CD8-positive, alpha-beta memory T cell (primary cell): ENCODE data around the gene GTF2H2. TPM values are rescaled to one million over a fixed set of nuclear protein-coding genes. Genes with fewer than 3 reads are reported as not detected.
"Not testable (repeated sequence)": the region's sequence is repeated elsewhere in the genome, so short reads cannot be mapped to it uniquely, and the experiment has no call there.

Experiments
- CTCF ChIA-PET: fragments of 350-600 bp; sonication (Branson Sonifier 250); formaldehyde crosslinking; loops from one replicate; lab custom pipeline; 2021; ENCODE audit warnings: antibody characterized with exemption; lab: Charles Lee
- POLR2A ChIA-PET: fragments of 350-600 bp; sonication (Branson Sonifier 250); formaldehyde crosslinking; loops from one replicate; lab custom pipeline; 2021; ENCODE audit warnings: antibody characterized with exemption; lab: Charles Lee
- DNase-seq, 5 donors: peaks; one replicate each; pipeline versions ENCODE4 v3.0.0 to v3.0.0-alpha.2; 2020 to 2022; ENCODE audit warnings: mixed read lengths in 1 of 5
- H3K27ac ChIP-seq: one replicate; pipeline ENCODE4 v1.7.0; 2013; ENCODE audit warnings: low read depth, mild to moderate bottlenecking, low read length, moderate library complexity
- H3K27me3 ChIP-seq: 2 replicates; pipeline ENCODE4 v1.7.0; 2013; ENCODE audit warnings: low read length, mild to moderate bottlenecking; ENCODE audit not compliant: insufficient read depth, poor library complexity, severe bottlenecking
- H3K36me3 ChIP-seq: 2 replicates; pipeline ENCODE4 v1.7.0; 2013; ENCODE audit warnings: mild to moderate bottlenecking, low read length, moderate library complexity; ENCODE audit not compliant: insufficient read depth
- H3K4me1 ChIP-seq: 2 replicates; pipeline ENCODE4 v1.7.0; 2013; ENCODE audit warnings: mild to moderate bottlenecking, low read length, moderate library complexity; ENCODE audit not compliant: insufficient read depth
- H3K4me3 ChIP-seq: 2 replicates; pipeline ENCODE4 v1.7.0; 2013; ENCODE audit warnings: mild to moderate bottlenecking, low read length
- H3K9me3 ChIP-seq: 2 replicates; pipeline ENCODE4 v1.7.0; 2013; ENCODE audit warnings: mild to moderate bottlenecking, low read length
- H3K27ac Mint-ChIP-seq, 8 donors: one replicate each; pipeline ENCODE4 v1.8.0; 2020 to 2021; ENCODE audit warnings: mixed read lengths in 8 of 8, mild to moderate bottlenecking in 6 of 8, inconsistent platforms in 3 of 8, moderate library complexity in 3 of 8
- H3K27me3 Mint-ChIP-seq, 2 donors: one replicate each; pipeline ENCODE4 v1.8.0; 2020 to 2021; ENCODE audit warnings: mixed read lengths in 2 of 2, mild to moderate bottlenecking in 1 of 2, moderate library complexity in 1 of 2
- H3K36me3 Mint-ChIP-seq, 3 donors: one replicate each; pipeline ENCODE4 v1.8.0; 2020 to 2021; ENCODE audit warnings: mixed read lengths in 3 of 3, inconsistent platforms in 1 of 3, mild to moderate bottlenecking in 1 of 3
- H3K4me1 Mint-ChIP-seq, 3 donors: one replicate each; pipeline ENCODE4 v1.8.0; 2020 to 2021; ENCODE audit warnings: mixed read lengths in 3 of 3, inconsistent platforms in 1 of 3, mild to moderate bottlenecking in 1 of 3
- H3K4me3 Mint-ChIP-seq, 7 donors: one replicate each; pipeline ENCODE4 v1.8.0; 2020 to 2021; ENCODE audit warnings: mixed read lengths in 7 of 7, mild to moderate bottlenecking in 6 of 7, moderate library complexity in 4 of 7, inconsistent platforms in 2 of 7
- H3K9me3 Mint-ChIP-seq, 5 donors: one replicate each; pipeline ENCODE4 v1.8.0; 2020 to 2022; ENCODE audit warnings: mixed read lengths in 5 of 5, mild to moderate bottlenecking in 3 of 5, moderate library complexity in 2 of 5, inconsistent platforms in 1 of 5
- polyA plus RNA-seq: library from polyadenylated mRNA; unstranded; fragments of 300-500 nt; fragmentation: Illumina TruSeq; gene quantifications from one replicate; pipeline ENCODE4 v1.2.3, GENCODE V29; 2021
- total RNA-seq, 2 experiments: library from RNA; stranded (reverse); gene quantifications; one replicate each; pipeline ENCODE4 v1.2.3, GENCODE V29; 2021

The GTF2H2 gene
- total and polyA plus RNA-seq, 3 experiments from 2014 or later: 10.2 to 51.7 (median 47.9) TPM

GRCh38 chr5:71025289-71025953 lies 42.1 kb downstream of the GTF2H2 start, which contains the start of gene NAIP:
NAIP (minus strand) TSS chr5:71025339; CDS start chr5:71012915, 12,424 bp downstream.
- H3K36me3 Mint-ChIP-seq, CTCF ChIA-PET, POLR2A ChIA-PET, H3K4me1 ChIP-seq, H3K27me3 Mint-ChIP-seq, H3K4me3 ChIP-seq, H3K4me3 Mint-ChIP-seq, H3K4me1 Mint-ChIP-seq, H3K9me3 Mint-ChIP-seq, H3K36me3 ChIP-seq, H3K27ac Mint-ChIP-seq, H3K27me3 ChIP-seq, DNase-seq, H3K27ac ChIP-seq, H3K9me3 ChIP-seq: not testable (repeated sequence)

GRCh38 chr5:71020643-71021042 lies 46.8 kb downstream of the GTF2H2 start:
- H3K9me3 Mint-ChIP-seq, H3K27me3 Mint-ChIP-seq, H3K9me3 ChIP-seq, H3K4me1 ChIP-seq, H3K36me3 ChIP-seq, H3K27ac Mint-ChIP-seq, DNase-seq, H3K36me3 Mint-ChIP-seq, H3K4me3 ChIP-seq, CTCF ChIA-PET, H3K4me3 Mint-ChIP-seq, H3K4me1 Mint-ChIP-seq, POLR2A ChIA-PET, H3K27me3 ChIP-seq, H3K27ac ChIP-seq: not testable (repeated sequence)

DNA sequence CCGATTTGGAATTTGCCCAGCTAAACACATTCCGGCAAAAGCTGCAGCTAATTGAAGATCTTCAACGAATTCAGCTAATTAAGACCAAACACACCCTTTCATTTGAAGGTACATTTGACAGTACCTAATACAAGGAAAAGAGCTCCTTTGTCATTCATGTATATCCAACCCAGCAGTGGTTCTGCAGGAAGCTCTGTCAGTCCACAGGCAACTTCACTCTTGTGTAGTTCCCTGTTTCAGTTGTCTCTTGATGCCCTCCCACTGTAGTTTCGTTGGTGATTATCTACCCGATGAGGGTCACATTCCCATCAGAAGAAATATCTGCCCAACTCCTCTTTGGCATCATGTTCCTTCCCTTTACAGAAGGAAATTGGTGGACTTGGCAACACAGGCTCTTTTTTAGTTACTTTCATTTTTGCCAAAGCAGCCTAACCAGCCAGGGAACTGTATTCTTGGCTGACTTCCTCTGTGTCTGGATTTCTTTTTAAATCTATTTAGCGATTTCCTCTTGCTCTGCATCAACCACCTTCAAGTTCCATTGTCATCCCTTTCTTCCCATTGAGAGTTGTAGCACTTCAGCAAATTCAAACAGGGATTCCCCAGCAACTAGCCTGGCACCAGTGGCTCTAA lies 49.0 kb downstream of the GTF2H2 start:
- H3K9me3 Mint-ChIP-seq, H3K27ac Mint-ChIP-seq, H3K27ac ChIP-seq, H3K9me3 ChIP-seq, H3K36me3 ChIP-seq, DNase-seq, H3K4me3 ChIP-seq, H3K27me3 Mint-ChIP-seq, H3K4me1 Mint-ChIP-seq, H3K36me3 Mint-ChIP-seq, CTCF ChIA-PET, POLR2A ChIA-PET, H3K27me3 ChIP-seq, H3K4me1 ChIP-seq, H3K4me3 Mint-ChIP-seq: not testable (repeated sequence)

DNA sequence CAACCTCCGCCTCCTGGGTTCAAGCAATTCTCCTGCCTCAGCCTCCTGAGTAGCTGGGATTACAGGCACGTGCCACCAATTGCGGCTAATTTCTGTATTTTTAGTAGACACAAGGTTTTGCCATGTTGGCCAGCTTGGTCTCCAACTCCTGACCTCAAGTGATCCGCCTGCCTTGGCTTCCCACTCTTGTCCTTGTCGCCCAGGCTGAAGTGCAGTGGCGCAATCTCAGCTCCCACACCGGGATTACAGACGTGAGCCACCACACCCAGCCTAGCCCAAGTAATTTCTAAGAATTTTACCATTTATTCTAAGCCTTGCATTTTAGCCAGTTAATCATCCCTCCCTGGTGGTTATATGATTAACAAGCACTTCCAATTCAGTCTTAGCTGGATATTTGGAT lies 53.3 kb downstream of the GTF2H2 start:
- Histone ChIP-seq H3K4me3 (no peak overlapping the region), H3K27ac (no peak overlapping the region), H3K36me3 (no peaks in the 10 kb centered on the region), H3K9me3 (no peaks in the 10 kb centered on the region), H3K27me3 (no peaks in the 10 kb centered on the region), H3K4me1 (no peaks in the 10 kb centered on the region)
- Mint-ChIP-seq H3K27me3 (no peaks in the 10 kb centered on the region), H3K9me3 (no peaks in the 10 kb centered on the region), H3K36me3 (peaks cover 0 to 8% (median 0%) of the 10 kb centered on the region in 3 donors), H3K27ac (no peak overlapping the region), H3K4me3 (no peak overlapping the region), H3K4me1 (no peaks in the 10 kb centered on the region)
- ChIA-PET CTCF (no interaction called here), POLR2A (no interaction called here)
- DNase-seq: no peak

- no peak for DNase-seq
- ChIA-PET CTCF (no interaction called here), POLR2A (no interaction called here)
- Histone ChIP-seq H3K4me3 (no peak overlapping the region), H3K4me1 (no peaks in the 10 kb centered on the region), H3K27me3 (no peaks in the 10 kb centered on the region), H3K27ac (no peak overlapping the region), H3K9me3 (no peaks in the 10 kb centered on the region), H3K36me3 (no peaks in the 10 kb centered on the region)
- H3K4me3 Mint-ChIP-seq: no peak overlapping the region
- H3K9me3 Mint-ChIP-seq: no peaks in the 10 kb centered on the region
- no peak overlapping the region for H3K27ac Mint-ChIP-seq
- peaks cover 0 to 8% (median 0%) of the 10 kb centered on the region in 3 donors for H3K36me3 Mint-ChIP-seq
- H3K27me3 Mint-ChIP-seq: no peaks in the 10 kb centered on the region
- H3K4me1 Mint-ChIP-seq: no peaks in the 10 kb centered on the region
Measured at GRCh38 chr5:71013575-71013974, 53.9 kb downstream of the GTF2H2 start.

GRCh38 chr5:71011194-71011792 lies 56.2 kb downstream of the GTF2H2 start:
- Histone ChIP-seq H3K4me1 (no peaks in the 10 kb centered on the region), H3K36me3 (no peaks in the 10 kb centered on the region), H3K27ac (no peak overlapping the region), H3K9me3 (no peaks in the 10 kb centered on the region), H3K4me3 (no peak overlapping the region), H3K27me3 (no peaks in the 10 kb centered on the region)
- Mint-ChIP-seq H3K36me3 (peaks cover 0 to 8% (median 0%) of the 10 kb centered on the region in 3 donors), H3K9me3 (no peaks in the 10 kb centered on the region), H3K27me3 (no peaks in the 10 kb centered on the region), H3K27ac (no peak overlapping the region), H3K4me1 (no peaks in the 10 kb centered on the region), H3K4me3 (no peak overlapping the region)
- no peak for DNase-seq
- CTCF ChIA-PET: no interaction called here
- POLR2A ChIA-PET: no interaction called here

GRCh38 chr5:71006983-71007382 lies 60.5 kb downstream of the GTF2H2 start:
- H3K9me3 ChIP-seq, CTCF ChIA-PET, H3K36me3 ChIP-seq, H3K4me1 Mint-ChIP-seq, H3K4me3 Mint-ChIP-seq, H3K36me3 Mint-ChIP-seq, H3K27me3 ChIP-seq, H3K9me3 Mint-ChIP-seq, H3K4me3 ChIP-seq, H3K27me3 Mint-ChIP-seq, H3K4me1 ChIP-seq, H3K27ac ChIP-seq, H3K27ac Mint-ChIP-seq, POLR2A ChIA-PET, DNase-seq: not testable (repeated sequence)
